ENCODE results near the gene EEIG1.

Gene EEIG1

GRCh38 chr9:127974769-127975261, 6.0 kb downstream of the EEIG1 start:
- peaks cover 36% of the 10 kb centered on the region for H3K4me1 ChIP-seq (ENCODE audit: insufficient read depth, low read length)
- H3K36me3 ChIP-seq (ENCODE audit: insufficient read depth, low read length), result no peaks in the 10 kb centered on the region
- no peaks in the 10 kb centered on the region for H3K9me3 ChIP-seq (ENCODE audit: control insufficient read depth, insufficient read depth, low read length)
- no peak overlapping the region for H3K9ac ChIP-seq (ENCODE audit: low read depth, low read length)

- no peaks in the 10 kb centered on the region for H3K9me3 ChIP-seq (ENCODE audit: control insufficient read depth, insufficient read depth, low read length)
- no peak overlapping the region for H3K9ac ChIP-seq (ENCODE audit: low read depth, low read length)
- H3K36me3 ChIP-seq (ENCODE audit: insufficient read depth, low read length), result no peaks in the 10 kb centered on the region
- peaks cover 37% of the 10 kb centered on the region for H3K4me1 ChIP-seq (ENCODE audit: insufficient read depth, low read length)
Measured at GRCh38 chr9:127974001-127974768, 6.6 kb downstream of the EEIG1 start.

DNA sequence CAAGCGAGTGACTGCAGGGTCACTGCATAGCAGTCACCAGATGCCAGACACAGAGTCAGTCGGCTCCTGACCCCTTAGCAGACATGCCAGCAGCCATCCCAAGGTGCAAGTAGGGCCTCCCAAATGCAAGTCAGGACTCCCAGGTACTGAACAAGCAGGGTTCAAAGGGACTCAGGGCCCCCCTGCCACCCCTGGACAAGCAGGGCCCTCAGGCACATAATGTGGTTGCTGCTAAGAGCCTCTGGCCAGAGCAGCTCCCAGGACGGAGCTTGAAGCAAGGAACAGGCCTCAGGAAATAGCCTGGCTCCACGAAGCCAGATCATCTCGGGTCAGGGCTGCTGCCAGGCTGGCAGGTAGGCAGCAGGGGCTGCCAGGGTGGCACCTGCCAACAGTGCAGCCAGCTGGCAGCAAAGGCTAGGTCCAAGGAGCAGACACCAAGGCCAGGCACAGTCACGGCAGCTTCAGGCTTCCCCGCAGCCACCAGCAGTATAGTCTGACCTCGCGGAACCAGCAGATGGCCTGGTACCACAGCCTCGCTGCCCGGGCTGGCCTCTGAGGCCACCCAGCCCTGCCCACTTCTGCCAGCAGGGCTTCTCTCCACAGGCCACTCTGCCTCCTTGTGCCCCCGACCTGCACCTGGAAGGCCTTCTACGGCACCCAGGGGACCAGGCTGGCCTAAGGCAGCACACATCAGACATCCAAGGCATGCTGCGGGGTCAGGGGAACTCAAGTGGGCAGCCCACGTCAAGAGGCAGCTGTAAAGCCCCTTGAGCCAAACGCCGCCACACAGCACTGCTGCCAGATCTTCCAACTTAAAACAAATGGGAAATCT, 7.4 kb downstream of the EEIG1 start:
- no peak overlapping the region for H3K9ac ChIP-seq (ENCODE audit: low read depth, low read length)
- H3K36me3 ChIP-seq (ENCODE audit: insufficient read depth, low read length), result no peaks in the 10 kb centered on the region
- H3K4me1 ChIP-seq (ENCODE audit: insufficient read depth, low read length), result peaks cover 45% of the 10 kb centered on the region

GRCh38 chr9:127972236-127972871, 8.4 kb downstream of the EEIG1 start:
- H3K4me1 ChIP-seq (ENCODE audit: insufficient read depth, low read length), result peaks cover 41% of the 10 kb centered on the region
- no peaks in the 10 kb centered on the region for H3K36me3 ChIP-seq (ENCODE audit: insufficient read depth, low read length)
- H3K9ac ChIP-seq (ENCODE audit: low read depth, low read length), result no peak overlapping the region; the same call in 1 of the 2 replicates

More for the DNA sequence above, 7.4 kb downstream of the EEIG1 start:
- H3K9me3 ChIP-seq (ENCODE audit: control insufficient read depth, insufficient read depth, low read length), result no peaks in the 10 kb centered on the region

DNA sequence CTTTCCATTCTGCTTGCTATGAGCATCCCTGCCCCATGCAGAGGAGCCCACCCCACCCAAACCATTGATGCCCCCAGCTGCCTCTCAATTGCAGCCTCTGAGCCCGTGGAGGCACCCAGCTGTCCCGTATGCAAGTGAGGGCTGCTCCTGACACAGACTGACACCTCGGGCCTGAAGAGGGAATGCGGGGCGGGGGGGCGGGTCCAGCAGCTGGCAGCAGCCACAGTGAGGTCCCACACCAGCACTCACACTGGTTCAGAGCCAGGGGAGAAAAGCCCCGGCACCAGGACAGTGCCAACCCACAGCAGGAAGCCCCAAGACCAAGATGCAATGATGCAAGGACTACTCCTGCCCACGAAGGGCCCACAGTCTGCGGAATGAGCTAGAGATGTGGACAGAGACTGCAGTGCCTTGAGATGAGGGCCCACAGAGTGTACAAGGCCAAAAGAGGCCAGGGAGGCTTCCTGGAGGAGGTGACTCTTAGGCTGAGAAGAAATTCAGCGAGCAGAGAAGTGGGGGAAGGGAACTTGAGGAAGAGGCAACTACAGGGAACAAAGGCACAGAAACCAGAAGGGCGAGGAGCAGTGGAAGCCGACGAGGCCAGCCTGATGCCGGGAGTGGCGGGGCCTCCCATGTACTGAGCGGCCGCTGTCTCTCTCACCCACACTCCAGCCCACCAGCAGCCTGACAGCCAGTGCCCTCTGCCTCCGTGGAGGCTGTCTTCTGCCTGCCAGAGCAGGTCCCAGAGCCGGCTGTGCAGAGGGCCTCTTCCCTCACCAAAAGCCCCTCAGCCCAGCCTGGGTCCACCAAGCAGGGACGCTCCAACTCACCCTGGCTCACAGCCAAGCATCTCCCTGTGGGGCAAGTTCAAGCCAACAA, 9.2 kb downstream of the EEIG1 start:
- no peaks in the 10 kb centered on the region for H3K36me3 ChIP-seq (ENCODE audit: insufficient read depth, low read length)
- H3K9ac ChIP-seq (ENCODE audit: low read depth, low read length), result no peak overlapping the region; the same call in 1 of the 2 replicates
- H3K9me3 ChIP-seq (ENCODE audit: control insufficient read depth, insufficient read depth, low read length), result no peaks in the 10 kb centered on the region
- H3K4me1 ChIP-seq (ENCODE audit: insufficient read depth, low read length), result peaks cover 48% of the 10 kb centered on the region

More at GRCh38 chr9:127972236-127972871, 8.4 kb downstream of the EEIG1 start:
- H3K9me3 ChIP-seq (ENCODE audit: control insufficient read depth, insufficient read depth, low read length), result no peaks in the 10 kb centered on the region

- Histone ChIP-seq H3K36me3 (ENCODE audit: insufficient read depth, low read length) (no peaks in the 10 kb centered on the region), H3K9me3 (ENCODE audit: control insufficient read depth, insufficient read depth, low read length) (no peaks in the 10 kb centered on the region), H3K9ac (ENCODE audit: low read depth, low read length) (no peak overlapping the region), H3K4me1 (ENCODE audit: insufficient read depth, low read length) (peaks cover 57% of the 10 kb centered on the region)
Measured at GRCh38 chr9:127970401-127971313, 10.1 kb downstream of the EEIG1 start.

GRCh38 chr9:127968700-127969383, 11.9 kb downstream of the EEIG1 start:
- Histone ChIP-seq H3K4me1 (ENCODE audit: insufficient read depth, low read length) (peaks cover 52% of the 10 kb centered on the region), H3K36me3 (ENCODE audit: insufficient read depth, low read length) (no peaks in the 10 kb centered on the region), H3K9me3 (ENCODE audit: control insufficient read depth, insufficient read depth, low read length) (no peaks in the 10 kb centered on the region), H3K9ac (ENCODE audit: low read depth, low read length) (no peak overlapping the region)

DNA sequence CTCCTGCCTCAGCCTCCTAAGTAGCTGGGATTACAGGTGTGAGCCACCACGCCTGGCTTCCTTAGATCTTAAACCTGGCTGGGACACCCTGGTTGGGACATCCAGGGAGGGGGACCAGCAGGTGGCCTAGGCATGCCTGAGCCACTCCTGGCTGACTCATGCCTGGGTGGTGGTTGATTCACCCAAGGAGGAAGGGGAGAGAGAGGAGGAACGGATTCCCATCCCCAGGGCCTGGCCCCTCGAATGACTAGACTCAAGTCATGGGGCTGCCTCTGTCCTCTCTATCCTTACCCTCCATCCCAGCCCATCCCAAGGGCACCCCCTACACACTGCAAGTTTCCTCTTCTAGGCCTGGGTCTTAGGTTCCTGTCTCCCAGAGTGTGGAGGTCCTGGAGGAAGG, 12.7 kb downstream of the EEIG1 start:
- no peak overlapping the region for H3K9ac ChIP-seq (ENCODE audit: low read depth, low read length)

DNA sequence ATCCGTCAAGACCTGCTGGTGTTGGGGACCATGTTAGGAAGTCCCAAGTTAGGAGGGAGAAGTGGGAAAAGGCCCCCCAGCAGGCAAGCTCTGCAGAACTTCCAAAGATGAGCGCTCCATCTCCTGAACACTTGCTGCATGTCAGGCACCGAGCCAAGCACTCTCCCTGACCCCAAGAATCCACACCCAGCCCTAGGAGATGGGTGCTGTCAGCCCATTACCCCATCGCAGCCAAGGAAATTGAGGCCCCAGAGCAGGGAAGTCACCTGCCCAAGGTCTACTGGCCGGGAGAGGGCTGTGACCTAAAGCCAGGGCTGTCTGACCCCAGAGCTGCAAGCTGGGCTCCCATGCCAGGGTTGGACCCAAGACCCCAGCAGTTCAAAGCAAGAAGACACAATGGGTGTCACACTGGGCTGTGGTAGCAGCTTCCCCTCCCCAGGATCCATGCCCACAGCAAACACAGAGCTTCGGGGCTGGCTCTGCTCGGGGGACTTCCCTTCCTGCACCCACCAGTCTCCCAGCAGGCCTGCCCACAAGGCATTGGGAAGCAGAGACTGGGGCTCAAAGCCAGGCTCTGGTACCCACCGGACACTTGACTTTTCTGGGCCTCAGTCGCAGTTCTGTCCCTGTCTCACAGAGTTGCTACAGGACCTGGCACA, 13.5 kb downstream of the EEIG1 start:
- Histone ChIP-seq H3K9me3 (ENCODE audit: control insufficient read depth, insufficient read depth, low read length) (no peaks in the 10 kb centered on the region), H3K9ac (ENCODE audit: low read depth, low read length) (no peak overlapping the region), H3K36me3 (ENCODE audit: insufficient read depth, low read length) (no peaks in the 10 kb centered on the region), H3K4me1 (ENCODE audit: insufficient read depth, low read length) (peaks cover 51% of the 10 kb centered on the region)

More for the DNA sequence above, 12.7 kb downstream of the EEIG1 start:
- no peaks in the 10 kb centered on the region for H3K36me3 ChIP-seq (ENCODE audit: insufficient read depth, low read length)
- peaks cover 52% of the 10 kb centered on the region for H3K4me1 ChIP-seq (ENCODE audit: insufficient read depth, low read length)
- H3K9me3 ChIP-seq (ENCODE audit: control insufficient read depth, insufficient read depth, low read length), result no peaks in the 10 kb centered on the region

DNA sequence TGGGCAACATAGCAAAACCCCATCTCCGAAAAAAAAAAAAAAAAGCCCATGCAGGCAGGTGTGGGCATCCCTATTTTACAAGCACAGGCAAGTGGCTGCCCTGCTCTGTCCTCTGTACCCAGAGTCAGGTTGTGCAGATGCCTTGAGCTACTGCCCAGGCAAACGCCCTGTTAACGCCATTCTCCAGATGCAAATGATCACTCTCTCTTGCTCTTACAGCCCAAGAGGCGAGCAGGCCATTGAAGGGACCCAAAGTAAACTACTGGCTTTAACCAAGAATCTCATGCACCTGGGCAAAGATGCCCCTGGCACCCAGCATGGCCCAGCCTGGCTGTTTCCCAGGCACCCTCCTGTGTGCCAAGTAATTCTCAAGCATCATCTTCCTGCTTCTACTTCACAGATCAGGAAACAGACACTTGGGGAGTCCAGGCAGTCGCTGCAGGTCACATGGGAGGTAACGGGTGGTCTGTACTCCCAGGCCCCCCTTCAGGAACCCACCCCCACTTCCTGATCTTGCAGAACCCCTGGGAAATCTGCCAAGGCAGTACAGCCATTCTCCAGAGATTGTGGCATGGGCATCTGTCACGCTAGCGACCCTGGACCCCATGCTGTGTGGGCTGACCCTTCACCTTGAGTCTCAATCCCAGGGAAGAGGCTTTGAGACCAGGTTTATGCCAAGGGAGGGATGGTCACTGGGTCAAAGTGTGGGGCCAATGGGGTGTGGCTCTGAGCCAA, 14.2 kb downstream of the EEIG1 start:
- H3K36me3 ChIP-seq (ENCODE audit: insufficient read depth, low read length), result no peaks in the 10 kb centered on the region
- H3K9me3 ChIP-seq (ENCODE audit: control insufficient read depth, insufficient read depth, low read length), result no peaks in the 10 kb centered on the region
- peaks cover 48% of the 10 kb centered on the region for H3K4me1 ChIP-seq (ENCODE audit: insufficient read depth, low read length)
- H3K9ac ChIP-seq (ENCODE audit: low read depth, low read length), result no peak overlapping the region

DNA sequence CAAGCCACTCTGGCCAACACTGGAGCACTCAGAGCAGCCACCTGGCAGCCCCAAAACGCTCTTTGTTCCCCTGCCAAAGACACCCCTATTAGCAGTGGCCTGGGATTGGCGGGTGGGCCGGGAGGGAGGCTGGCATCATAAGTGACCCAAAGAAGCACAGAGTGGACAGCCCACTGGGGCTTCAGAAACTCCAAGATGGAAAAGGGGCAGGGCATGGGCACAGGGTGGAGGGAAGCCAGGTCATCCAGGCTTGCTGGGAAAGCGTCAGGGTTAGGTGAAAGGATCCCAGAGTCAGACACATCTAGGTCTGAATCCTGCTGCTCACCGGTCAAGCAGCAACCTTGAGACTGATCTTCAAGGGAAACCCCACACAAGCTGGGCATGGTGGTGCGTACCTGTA, 14.8 kb downstream of the EEIG1 start:
- H3K9ac ChIP-seq (ENCODE audit: low read depth, low read length), result no peak overlapping the region; the same call in 1 of the 2 replicates
- H3K36me3 ChIP-seq (ENCODE audit: insufficient read depth, low read length), result no peaks in the 10 kb centered on the region
- H3K4me1 ChIP-seq (ENCODE audit: insufficient read depth, low read length), result peaks cover 43% of the 10 kb centered on the region; the same call in 1 of the 2 replicates
- no peaks in the 10 kb centered on the region for H3K9me3 ChIP-seq (ENCODE audit: control insufficient read depth, insufficient read depth, low read length)

Measured in ES-I3 (cell line).